Spleen (tissue), 11 donors: ENCODE data around the gene TAF3. TPM values are rescaled to one million over a fixed set of nuclear protein-coding genes. Genes with fewer than 3 reads are reported as not detected.

Source experiments
- DNase-seq: peaks from one replicate; pipeline ENCODE4 v3.0.0-alpha.2; 2020
- H3K27ac ChIP-seq, 8 donors: fragments of 200-600 bp; sonication (generic) in 7 of 8; 1 replicate in 4 of 8; 2 replicates in 4 of 8; pipeline versions ENCODE4 v1.5.0 to v1.8.0; 2016 to 2021; ENCODE audit warnings: inconsistent platforms in 4 of 8, mild to moderate bottlenecking in 4 of 8, moderate library complexity in 1 of 8
- H3K27me3 ChIP-seq, 7 donors: fragments of 200-600 bp; sonication (generic) in 6 of 7; replicated peaks in 1 of 7; 1 replicate in 4 of 7; 2 replicates in 3 of 7; pipeline versions ENCODE4 v1.5.0 to v1.8.0; 2016 to 2021; ENCODE audit warnings: inconsistent platforms in 3 of 7, mild to moderate bottlenecking in 1 of 7
- H3K36me3 ChIP-seq, 6 donors: fragments of 200-600 bp; sonication (generic) in 5 of 6; 1 replicate in 4 of 6; 2 replicates in 2 of 6; pipeline versions ENCODE4 v1.5.0 to v1.8.0; 2016 to 2021; ENCODE audit warnings: inconsistent platforms in 2 of 6
- H3K4me1 ChIP-seq, 6 donors: fragments of 200-600 bp; sonication (generic) in 5 of 6; 1 replicate in 3 of 6; 2 replicates in 3 of 6; pipeline versions ENCODE4 v1.5.0 to v1.8.0; 2016 to 2021; ENCODE audit warnings: inconsistent platforms in 3 of 6
- H3K4me3 ChIP-seq, 8 donors: fragments of 200-600 bp; sonication (generic) in 7 of 8; 1 replicate in 4 of 8; 2 replicates in 4 of 8; pipeline versions ENCODE4 v1.5.0 to v1.8.0; 2016 to 2021; ENCODE audit warnings: inconsistent platforms in 4 of 8, mild to moderate bottlenecking in 4 of 8, moderate library complexity in 2 of 8
- H3K9me3 ChIP-seq, 8 donors: fragments of 200-600 bp; sonication (generic) in 7 of 8; 1 replicate in 4 of 8; 2 replicates in 4 of 8; pipeline versions ENCODE4 v1.5.0 to v1.8.0; 2016 to 2021; ENCODE audit warnings: inconsistent platforms in 4 of 8
- CTCF ChIP-seq, 11 experiments: fragments of 200-600 bp in 7 of 11; fragments of 450-650 bp in 4 of 11; sonication (generic) in 4 of 11; IDR thresholded peaks in 8 of 11; conservative IDR thresholded peaks in 3 of 11; 1 replicate in 7 of 11; 2 replicates in 4 of 11; pipeline versions ENCODE4 v1.4.0 to v1.8.0; 2016 to 2021; ENCODE audit warnings: antibody characterized with exemption in 11 of 11, inconsistent platforms in 4 of 11, mild to moderate bottlenecking in 1 of 11
- POLR2A ChIP-seq, 3 donors: fragments of 450-650 bp; IDR thresholded peaks; one replicate each; pipeline ENCODE4 v1.5.1; 2017; ENCODE audit warnings: antibody characterized with exemption in 3 of 3, mild to moderate bottlenecking in 1 of 3
- POLR2AphosphoS5 ChIP-seq, 3 donors: sonication (generic); formaldehyde crosslinking; IDR thresholded peaks; one replicate each; pipeline ENCODE4 v1.5.1; 2017; ENCODE audit warnings: antibody characterized with exemption in 3 of 3
- WGBS, 5 donors: extraction: QIAGEN DNeasy Blood & Tissue Kit in 3 of 5; methylation state at CpG; one replicate each; pipeline versions ENCODE4 v1.1.5 to v1.1.7; 2013 to 2018; 5-methylcytosine and 5-hydroxymethylcytosine counted together
- intact Hi-C: fragments of 100-400 bp; cut with DNase I; formaldehyde crosslinking; loops from one replicate; pipeline ENCODE4 v1.15.0; 2023; ENCODE audit warnings: low total_unique reads
- polyA plus RNA-seq, 3 donors: library from polyadenylated mRNA; stranded (reverse); fragments of 200-250 nt; gene quantifications; one replicate each; pipeline ENCODE4 v1.2.1, GENCODE V29; 2013
- total RNA-seq, 7 donors: library from RNA; depleted of rRNA in 3 of 7; stranded (reverse); fragments of >200 nt in 3 of 7; fragmentation: NEBNext Ultra II Directional in 4 of 7; extraction: Animal tissue kit (Norgen Biotek cat#: 25700) in 4 of 7; gene quantifications; one replicate each; pipeline versions ENCODE4 v1.1.0 to v1.2.1, GENCODE V29; 2016 to 2021
- donor health status: healthy with polysubstance abuse.
- donor health status: DM: no; HTN: no; CAD: no; lungs with moderate emphysema.
- donor health status: DM: no; HTN: no; CAD: no.
- donor health status: Bipolar disorder and iron deficiency.
- donor health status: healthy.
- donor health status: DM: no; HTN: no; CAD: no.
- donor health status: DM: yes; HTN: yes; CAD: no.

The TAF3 gene
- total and polyA plus RNA-seq, 10 donors, result 2.7 to 13.0 (median 9.8) TPM

GRCh38 chr10:7872041-7872442 is 53.7 kb downstream of the TAF3 start:
- peaks cover 0 to 10% (median 4%) of the 10 kb centered on the region in 6 donors for H3K4me1 ChIP-seq
- DNase-seq, result no peak
- no peaks in the 10 kb centered on the region for H3K36me3 ChIP-seq
- no peak overlapping the region for H3K27ac ChIP-seq
- intact Hi-C loops, result loop anchor here (5.0 to 10.0 kb wide), 2 partner anchors 1335 to 1433 kb away; no protein-coding TSS in a partner anchor
- 13 to 16% (median 14%) methylated on average over 5 of the region's 5 CpGs for WGBS, 5 donors
- TF ChIP-seq POLR2A (IDR thresholded peaks at IDR 0.05) (no peak), CTCF (IDR thresholded peaks at IDR 0.05 in 8 of 11, conservative IDR thresholded peaks at IDR 0.05 in 3 of 11) (peak; percentile 42 to 85 (median 71)), POLR2AphosphoS5 (IDR thresholded peaks at IDR 0.05) (no peak)
- H3K4me3 ChIP-seq, result peak overlapping the region in 4 of 8 donors; percentile 4 to 35 (median 20)
- no peaks in the 10 kb centered on the region for H3K27me3 ChIP-seq
- H3K9me3 ChIP-seq, result no peaks in the 10 kb centered on the region

GRCh38 chr10:7874864-7875263 is 56.6 kb downstream of the TAF3 start:
- Histone ChIP-seq H3K4me3 (no peak overlapping the region), H3K27me3 (no peaks in the 10 kb centered on the region), H3K27ac (no peak overlapping the region), H3K9me3 (no peaks in the 10 kb centered on the region), H3K4me1 (peaks cover 0 to 10% (median 4%) of the 10 kb centered on the region in 6 donors), H3K36me3 (no peaks in the 10 kb centered on the region)
- no peak for DNase-seq
- intact Hi-C loops, result loop anchor here (5.0 to 10.0 kb wide), 2 partner anchors 1332 to 1430 kb away; no protein-coding TSS in a partner anchor
- TF ChIP-seq POLR2AphosphoS5 (IDR thresholded peaks at IDR 0.05) (no peak), POLR2A (IDR thresholded peaks at IDR 0.05) (no peak), CTCF (IDR thresholded peaks at IDR 0.05 in 8 of 11, conservative IDR thresholded peaks at IDR 0.05 in 3 of 11) (no peak)
- 82 to 95% (median 88%) methylated on average over 2 of the region's 2 CpGs for WGBS, 5 donors

GRCh38 chr10:7876541-7877127 is 58.3 kb downstream of the TAF3 start:
- no peaks in the 10 kb centered on the region for H3K27me3 ChIP-seq
- H3K9me3 ChIP-seq, result no peaks in the 10 kb centered on the region
- WGBS, 5 donors, result 65 to 92% (median 68%) methylated on average over 4 of the region's 4 CpGs
- TF ChIP-seq POLR2A (IDR thresholded peaks at IDR 0.05) (no peak), POLR2AphosphoS5 (IDR thresholded peaks at IDR 0.05) (no peak), CTCF (IDR thresholded peaks at IDR 0.05 in 8 of 11, conservative IDR thresholded peaks at IDR 0.05 in 3 of 11) (no peak)
- no peak overlapping the region for H3K27ac ChIP-seq
- no peaks in the 10 kb centered on the region for H3K36me3 ChIP-seq
- H3K4me1 ChIP-seq, result peaks cover 0 to 10% (median 4%) of the 10 kb centered on the region in 6 donors
- intact Hi-C loops, result loop anchor here (10.0 kb wide), 1 partner anchor 1428 kb away; no protein-coding TSS in a partner anchor
- DNase-seq, result no peak
- H3K4me3 ChIP-seq, result no peak overlapping the region

- no peaks in the 10 kb centered on the region for H3K4me1 ChIP-seq
Observed at GRCh38 chr10:7881119-7881518, 62.8 kb downstream of the TAF3 start.

More at GRCh38 chr10:7881119-7881518, 62.8 kb downstream of the TAF3 start:
- WGBS, 5 donors, result 89 to 98% (median 97%) methylated on average over 3 of the region's 3 CpGs
- TF ChIP-seq POLR2AphosphoS5 (IDR thresholded peaks at IDR 0.05) (no peak), CTCF (IDR thresholded peaks at IDR 0.05 in 8 of 11, conservative IDR thresholded peaks at IDR 0.05 in 3 of 11) (no peak), POLR2A (IDR thresholded peaks at IDR 0.05) (no peak)
- no peak overlapping the region for H3K27ac ChIP-seq
- no peaks in the 10 kb centered on the region for H3K9me3 ChIP-seq
- no peaks in the 10 kb centered on the region for H3K36me3 ChIP-seq
- intact Hi-C loops, result no loop called here
- no peaks in the 10 kb centered on the region for H3K27me3 ChIP-seq
- H3K4me3 ChIP-seq, result no peak overlapping the region
- no peak for DNase-seq
